Trophoblast cell (in vitro differentiated cells and primary cell): Measurements from ENCODE around the gene FLVCR2.

Source experiments
- DNase-seq, 2 donors: peaks; one replicate each; pipeline ENCODE4 v3.0.0-alpha.2; 2016
- H2AFZ ChIP-seq: 2 replicates; pipeline ENCODE4 v1.6.1; 2013; ENCODE audit warnings: low read length, moderate library complexity, mild to moderate bottlenecking; ENCODE audit not compliant: insufficient read depth, poor library complexity
- H2AK5ac ChIP-seq: 2 replicates; pipeline ENCODE4 v1.6.1; 2013; ENCODE audit warnings: mild to moderate bottlenecking, low read length
- H2BK120ac ChIP-seq: 2 replicates; pipeline ENCODE4 v1.6.1; 2013; ENCODE audit warnings: low read length, mild to moderate bottlenecking, moderate library complexity; ENCODE audit not compliant: insufficient read depth, poor library complexity
- H2BK12ac ChIP-seq: 2 replicates; pipeline ENCODE4 v1.6.1; 2013; ENCODE audit warnings: mild to moderate bottlenecking, low read length, moderate library complexity
- H2BK5ac ChIP-seq: 2 replicates; pipeline ENCODE4 v1.6.1; 2013; ENCODE audit warnings: low read length, low read depth, moderate library complexity, mild to moderate bottlenecking; ENCODE audit not compliant: poor library complexity
- H3K14ac ChIP-seq: 2 replicates; pipeline ENCODE4 v1.6.1; 2013; ENCODE audit warnings: mild to moderate bottlenecking, low read length
- H3K18ac ChIP-seq: 2 replicates; pipeline ENCODE4 v1.6.1; 2013; ENCODE audit warnings: mild to moderate bottlenecking, low read length
- H3K23ac ChIP-seq: 2 replicates; pipeline ENCODE4 v1.6.1; 2013; ENCODE audit warnings: low read length
- H3K27ac ChIP-seq: 2 replicates; pipeline ENCODE4 v1.5.1; 2013; ENCODE audit warnings: low read depth, mild to moderate bottlenecking, inconsistent platforms, low read length, moderate library complexity
- H3K27me3 ChIP-seq: 2 replicates; pipeline ENCODE4 v1.6.1; 2013; ENCODE audit warnings: inconsistent platforms, mild to moderate bottlenecking, low read length, moderate library complexity; ENCODE audit not compliant: insufficient read depth
- H3K36me3 ChIP-seq, 2 experiments: 1 replicate in 1 of 2; 2 replicates in 1 of 2; pipeline ENCODE4 v1.6.1; 2013; ENCODE audit warnings: low read length in 2 of 2, mild to moderate bottlenecking in 2 of 2, moderate library complexity in 1 of 2; ENCODE audit not compliant: insufficient read depth in 2 of 2, control insufficient read depth in 1 of 2
- H3K4ac ChIP-seq: 2 replicates; pipeline ENCODE4 v1.6.1; 2013; ENCODE audit warnings: low read depth, mild to moderate bottlenecking, low read length, moderate library complexity
- H3K4me1 ChIP-seq, 2 experiments: 1 replicate in 1 of 2; 2 replicates in 1 of 2; pipeline ENCODE4 v1.6.1; 2013; ENCODE audit warnings: low read length in 2 of 2, mild to moderate bottlenecking in 2 of 2, moderate library complexity in 1 of 2; ENCODE audit not compliant: insufficient read depth in 2 of 2, control insufficient read depth in 1 of 2
- H3K4me2 ChIP-seq: 2 replicates; pipeline ENCODE4 v1.6.1; 2013; ENCODE audit warnings: inconsistent platforms, mild to moderate bottlenecking, low read length, moderate library complexity
- H3K4me3 ChIP-seq: 2 replicates; pipeline ENCODE4 v1.5.1; 2013; ENCODE audit warnings: mild to moderate bottlenecking, low read depth, low read length, inconsistent platforms
- H3K79me1 ChIP-seq: one replicate; pipeline ENCODE4 v1.6.1; 2013; ENCODE audit warnings: low read length
- H3K79me2 ChIP-seq: 2 replicates; pipeline ENCODE4 v1.6.1; 2013; ENCODE audit warnings: low read length, mild to moderate bottlenecking; ENCODE audit not compliant: control insufficient read depth, insufficient read depth, poor library complexity
- H3K9ac ChIP-seq: 2 replicates; pipeline ENCODE4 v1.6.1; 2013; ENCODE audit warnings: mild to moderate bottlenecking, low read length
- H3K9me3 ChIP-seq: 2 replicates; pipeline ENCODE4 v1.6.1; 2013; ENCODE audit warnings: low read depth, mild to moderate bottlenecking, control low read depth, inconsistent platforms, low read length; ENCODE audit not compliant: insufficient read depth
- H4K12ac ChIP-seq: 2 replicates; pipeline ENCODE4 v1.6.1; 2013; ENCODE audit warnings: low read depth, mild to moderate bottlenecking, low read length, moderate library complexity
- H4K8ac ChIP-seq: 2 replicates; pipeline ENCODE4 v1.6.1; 2013; ENCODE audit warnings: low read depth, mild to moderate bottlenecking, low read length, moderate library complexity
- H4K91ac ChIP-seq: one replicate; pipeline ENCODE4 v1.6.1; 2013; ENCODE audit warnings: low read depth, mild to moderate bottlenecking, low read length, moderate library complexity
- WGBS: extraction: QIAGEN DNeasy Blood & Tissue Kit; methylation state at CpG from one replicate; pipeline ENCODE4 v1.1.7; 2013; ENCODE audit warnings: missing lambda C conversion rate; ENCODE audit not compliant: insufficient read length, insufficient coverage; ENCODE audit errors: extremely low coverage; 5-methylcytosine and 5-hydroxymethylcytosine counted together

Gene FLVCR2

GRCh38 chr14:75570797-75571196 is 7.6 kb upstream of the FLVCR2 start:
- Histone ChIP-seq H3K9ac (no peak overlapping the region), H2BK120ac (no peak overlapping the region), H3K27me3 (no peaks in the 10 kb centered on the region), H4K91ac (no peak overlapping the region), H3K23ac (no peak overlapping the region), H4K12ac (no peak overlapping the region), H3K4ac (no peak overlapping the region), H3K4me3 (no peak overlapping the region), H3K4me1 (peaks cover 5 to 7% of the 10 kb centered on the region in 2 experiments), H2AFZ (no peak overlapping the region), H3K79me1 (peaks cover 3% of the 10 kb centered on the region), H3K27ac (no peak overlapping the region), H2BK5ac (no peak overlapping the region), H3K4me2 (no peak overlapping the region), H3K36me3 (no peaks in the 10 kb centered on the region), H2AK5ac (no peak overlapping the region), H4K8ac (no peak overlapping the region), H3K14ac (no peak overlapping the region), H3K9me3 (peaks cover 2% of the 10 kb centered on the region), H2BK12ac (no peak overlapping the region), H3K18ac (no peak overlapping the region), H3K79me2 (no peaks in the 10 kb centered on the region)
- WGBS: no CpG with 5 or more reads among the region's 2 CpGs
- DNase-seq: no peak

- no peak overlapping the region for H3K4me3 ChIP-seq
- peak overlapping the region; percentile 19 for H4K91ac ChIP-seq
- H3K27me3 ChIP-seq: no peaks in the 10 kb centered on the region
- no peak overlapping the region for H3K9ac ChIP-seq
- no peaks in the 10 kb centered on the region for H3K36me3 ChIP-seq
- H3K14ac ChIP-seq: no peak overlapping the region
- DNase-seq: peak; percentile 41 to 81
- peak overlapping the region; percentile 19 for H2AFZ ChIP-seq
- H4K12ac ChIP-seq: no peak overlapping the region
- H3K79me2 ChIP-seq: no peaks in the 10 kb centered on the region
- H4K8ac ChIP-seq: no peak overlapping the region
- H3K27ac ChIP-seq: no peak overlapping the region
- peaks cover 2% of the 10 kb centered on the region for H3K9me3 ChIP-seq
- H3K23ac ChIP-seq: no peak overlapping the region
- no peak overlapping the region for H3K4ac ChIP-seq
- H2BK5ac ChIP-seq: no peak overlapping the region
- no CpG with 5 or more reads among the region's 6 CpGs for WGBS
- H2AK5ac ChIP-seq: no peak overlapping the region
- H3K79me1 ChIP-seq: peaks cover 3% of the 10 kb centered on the region
- no peak overlapping the region for H3K18ac ChIP-seq
- H3K4me1 ChIP-seq: peaks cover 5 to 7% of the 10 kb centered on the region in 2 experiments
- no peak overlapping the region for H3K4me2 ChIP-seq
- no peak overlapping the region for H2BK120ac ChIP-seq
- no peak overlapping the region for H2BK12ac ChIP-seq
Observed at GRCh38 chr14:75572104-75572503, 6.3 kb upstream of the FLVCR2 start.

- no peak overlapping the region for H2BK12ac ChIP-seq
- no peak overlapping the region for H2AK5ac ChIP-seq
- H3K36me3 ChIP-seq: no peaks in the 10 kb centered on the region
- no peak overlapping the region for H3K4me3 ChIP-seq
- no peak overlapping the region for H2AFZ ChIP-seq
- no peak for DNase-seq
- no peak overlapping the region for H3K4me2 ChIP-seq
- H3K18ac ChIP-seq: no peak overlapping the region
- H4K12ac ChIP-seq: no peak overlapping the region
- H3K14ac ChIP-seq: no peak overlapping the region
- H3K27ac ChIP-seq: no peak overlapping the region
- peaks cover 4% of the 10 kb centered on the region for H3K79me2 ChIP-seq
- no CpG with 5 or more reads among the region's 3 CpGs for WGBS
- H3K27me3 ChIP-seq: no peaks in the 10 kb centered on the region
- H3K4ac ChIP-seq: no peak overlapping the region
- H4K91ac ChIP-seq: no peak overlapping the region
- H2BK120ac ChIP-seq: no peak overlapping the region
- H3K23ac ChIP-seq: no peak overlapping the region
- H3K9ac ChIP-seq: no peak overlapping the region
- peaks cover 2% of the 10 kb centered on the region for H3K9me3 ChIP-seq
- H4K8ac ChIP-seq: no peak overlapping the region
- H3K79me1 ChIP-seq: peaks cover 5% of the 10 kb centered on the region
- peaks cover 12 to 13% of the 10 kb centered on the region in 2 experiments for H3K4me1 ChIP-seq
- H2BK5ac ChIP-seq: no peak overlapping the region
Observed at GRCh38 chr14:75577090-75577489, 1.3 kb upstream of the FLVCR2 start.

- H3K18ac ChIP-seq: no peak overlapping the region
- H4K91ac ChIP-seq: no peak overlapping the region
- H3K27me3 ChIP-seq: no peaks in the 10 kb centered on the region
- no peak overlapping the region for H3K23ac ChIP-seq
- H2BK5ac ChIP-seq: no peak overlapping the region
- no peak overlapping the region for H2AK5ac ChIP-seq
- no peak overlapping the region for H2BK12ac ChIP-seq
- H3K4me2 ChIP-seq: peak overlapping the region; percentile 99
- H3K79me1 ChIP-seq: peaks cover 5% of the 10 kb centered on the region
- no peaks in the 10 kb centered on the region for H3K36me3 ChIP-seq
- H4K8ac ChIP-seq: peak overlapping the region; percentile 10
- H3K9me3 ChIP-seq: no peaks in the 10 kb centered on the region
- peaks cover 10% of the 10 kb centered on the region in 2 experiments for H3K4me1 ChIP-seq
- DNase-seq: peak; percentile 89 to 92
- H3K4me3 ChIP-seq: peak overlapping the region; percentile 75
- no peak overlapping the region for H4K12ac ChIP-seq
- no CpG with 5 or more reads among the region's 16 CpGs for WGBS
- H3K9ac ChIP-seq: peak overlapping the region; percentile 18
- no peak overlapping the region for H2BK120ac ChIP-seq
- H3K79me2 ChIP-seq: peaks cover 4% of the 10 kb centered on the region
- H3K4ac ChIP-seq: no peak overlapping the region
- peak overlapping the region; percentile 61 for H2AFZ ChIP-seq
- peak overlapping the region; percentile 30 for H3K27ac ChIP-seq
- H3K14ac ChIP-seq: no peak overlapping the region
Observed at GRCh38 chr14:75577729-75578101, 705 bp upstream of the FLVCR2 start.
